HT1080 (cell line): ENCODE measurements around the gene NUDT17. TPM values are rescaled to one million over a fixed set of nuclear protein-coding genes. Genes with fewer than 3 reads are reported as not detected.

ENCODE experiments used
- DNase-seq: peaks from one replicate; pipeline ENCODE4 v3.0.0-alpha.2; 2015; ENCODE audit warnings: low read depth
- total RNA-seq: library from RNA; depleted of rRNA; stranded (reverse); fragments of >200 nt; shearing (Covaris generic); gene quantifications from 2 replicates; pipeline ENCODE4 v1.2.3, GENCODE V29; 2014

NUDT17 gene
- total RNA-seq, 1 experiment from 2014 or later = 5.8 TPM

DNA sequence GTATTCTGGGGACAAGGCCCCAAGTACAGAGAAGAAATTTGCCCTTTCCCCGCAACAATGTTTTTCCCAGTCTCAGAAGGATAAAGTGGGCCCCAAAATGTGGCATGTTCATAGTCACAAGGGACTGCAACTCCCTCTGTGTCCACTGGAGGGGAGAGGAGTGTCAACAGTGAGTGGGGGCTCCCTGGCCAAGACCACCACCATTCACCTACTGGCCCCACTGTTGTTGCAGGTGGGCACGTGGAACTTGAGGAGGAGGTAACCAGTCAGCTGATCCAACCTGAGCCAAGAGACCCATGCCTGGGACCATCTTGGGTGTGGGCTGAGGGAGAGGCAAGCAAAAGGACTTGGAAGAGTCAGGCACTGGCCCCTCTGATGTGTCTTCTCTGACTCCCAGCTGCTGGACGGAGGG lies 777 bp downstream of the NUDT17 start:
- DNase-seq = no peak

DNA sequence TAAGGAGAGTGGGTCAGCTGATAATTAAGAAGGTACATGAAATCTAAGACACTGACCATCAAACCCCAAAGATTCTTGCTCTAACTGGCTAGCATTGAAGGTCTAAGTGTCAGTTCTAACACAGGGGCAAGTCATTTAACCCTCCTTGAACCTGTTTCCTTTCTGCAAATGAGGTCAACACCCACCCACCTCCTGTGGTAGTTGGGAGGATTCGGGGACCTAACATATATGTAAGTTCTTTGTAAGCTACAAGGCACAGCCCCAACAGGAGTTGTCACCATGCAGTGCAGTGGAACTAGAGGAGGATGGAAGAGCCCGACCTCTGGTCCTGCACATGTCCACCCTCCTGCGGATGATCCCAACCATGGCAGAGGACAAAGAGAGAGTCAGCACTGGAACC lies 2.4 kb downstream of the NUDT17 start:
- no peak for DNase-seq

DNA sequence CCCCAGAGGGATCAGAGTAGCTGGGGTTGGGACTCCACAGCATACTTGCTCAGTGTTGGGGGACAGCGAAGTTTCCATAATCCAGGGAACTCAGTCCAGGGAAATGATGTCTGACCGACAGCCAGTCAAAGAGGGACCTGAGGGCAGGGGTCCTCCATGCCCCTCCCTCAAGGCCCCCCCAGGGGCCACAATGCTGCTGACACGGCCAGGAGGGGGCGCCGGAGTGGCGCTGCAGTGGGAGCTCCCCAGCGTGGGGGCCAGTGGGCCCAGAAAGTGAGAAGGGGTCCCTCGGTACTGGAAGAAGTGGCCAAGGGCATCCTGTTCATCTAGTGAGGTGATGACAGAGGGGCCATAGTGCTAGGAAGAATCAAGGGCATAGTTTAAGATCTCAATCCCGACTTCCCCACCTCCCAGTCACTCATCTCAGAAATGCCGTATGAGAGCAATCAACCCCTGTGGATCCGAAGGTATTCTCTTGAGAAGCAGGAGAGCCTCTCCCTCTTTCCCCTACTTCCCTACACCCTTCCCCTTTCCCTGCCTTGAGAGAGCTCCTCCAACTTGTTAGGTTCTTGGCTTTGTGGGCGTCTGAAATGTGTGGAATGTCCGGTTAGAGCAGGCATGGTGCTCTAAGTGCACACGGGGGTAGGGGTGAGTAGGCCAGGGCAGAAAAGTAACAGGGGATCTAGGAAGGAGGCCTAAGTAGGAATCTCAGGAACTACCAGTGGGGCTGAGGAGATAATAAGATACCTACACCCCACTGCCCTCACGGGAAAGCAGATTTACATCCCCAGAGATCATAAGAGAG lies 4.1 kb downstream of the NUDT17 start:
- DNase-seq = peak; percentile 85

DNA sequence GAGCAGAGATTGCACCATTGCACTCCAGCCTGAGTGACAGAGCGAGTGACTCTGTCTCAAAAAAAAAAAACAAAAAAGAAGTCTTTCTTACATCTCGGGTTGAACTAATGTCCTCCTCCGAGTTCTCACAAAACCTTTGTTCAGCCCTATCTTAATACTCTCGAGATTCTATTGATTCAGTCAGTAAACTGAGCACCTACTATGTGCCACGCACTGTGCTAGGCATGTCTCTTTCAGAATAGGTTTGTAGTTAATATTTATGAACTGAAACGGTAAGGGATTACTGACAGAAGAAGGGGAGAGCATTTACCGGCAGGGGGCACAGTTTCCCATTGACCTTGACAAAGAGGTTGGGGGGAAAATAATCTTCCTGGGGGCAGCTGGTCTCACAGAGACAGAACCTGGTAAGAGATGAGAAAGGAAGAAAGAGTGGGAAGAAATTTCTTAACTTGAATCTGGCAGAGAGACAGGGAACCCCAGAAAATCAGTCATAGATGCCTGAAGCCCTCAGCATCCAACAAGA lies 10.1 kb downstream of the NUDT17 start:
- no peak for DNase-seq

DNA sequence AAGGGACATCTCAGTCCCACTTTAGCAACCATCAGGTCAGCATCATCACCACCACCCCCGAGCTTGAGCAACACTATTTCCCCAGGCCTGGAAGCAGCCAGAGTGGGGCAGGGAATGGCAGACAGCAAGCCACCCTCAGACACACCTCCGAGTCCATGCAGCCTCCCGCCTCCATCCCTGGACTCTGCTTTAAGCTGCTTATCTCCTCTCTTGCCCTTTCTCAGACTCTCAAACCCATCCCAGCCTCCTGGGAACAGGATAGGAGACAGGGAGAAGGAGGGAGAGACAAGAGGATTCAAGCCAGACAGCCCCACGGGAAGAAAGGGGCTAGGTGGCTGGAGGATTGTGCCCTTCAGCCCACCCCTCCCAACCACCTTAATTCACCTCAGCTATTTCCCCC lies 11.7 kb downstream of the NUDT17 start:
- DNase-seq = no peak

DNA sequence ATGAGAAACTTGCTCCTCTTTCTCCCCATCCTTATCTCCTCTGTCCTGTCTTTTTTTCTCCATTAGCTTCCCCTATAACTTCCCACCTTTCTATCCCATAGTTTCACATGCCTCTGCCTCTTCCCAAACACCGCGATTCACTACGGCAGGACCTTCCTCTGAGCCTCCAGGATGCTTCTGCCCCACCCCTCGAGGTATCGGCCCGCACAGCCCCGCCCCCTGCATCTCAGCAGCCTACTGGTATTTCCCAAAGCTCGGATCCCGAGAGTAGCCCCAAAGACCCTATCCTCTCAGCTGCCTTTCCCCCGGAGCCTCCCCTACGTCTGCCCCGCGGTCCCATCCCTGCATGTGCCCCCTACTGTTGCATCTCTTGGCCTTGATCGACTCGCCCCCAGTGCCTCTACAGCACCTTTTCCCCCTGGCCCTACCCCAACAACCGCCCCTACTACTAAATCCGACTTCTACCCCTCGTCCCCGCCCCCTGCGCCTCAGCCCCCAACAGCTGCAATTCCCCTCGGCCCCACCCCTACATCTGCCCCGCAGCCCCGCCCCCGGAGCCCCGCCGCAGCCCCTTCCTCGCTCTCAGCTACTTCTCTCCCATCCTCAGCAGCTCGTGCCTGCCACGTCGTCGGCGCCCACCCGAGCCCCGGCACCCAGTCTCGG lies 12.9 kb downstream of the NUDT17 start:
- DNase-seq = no peak

DNA sequence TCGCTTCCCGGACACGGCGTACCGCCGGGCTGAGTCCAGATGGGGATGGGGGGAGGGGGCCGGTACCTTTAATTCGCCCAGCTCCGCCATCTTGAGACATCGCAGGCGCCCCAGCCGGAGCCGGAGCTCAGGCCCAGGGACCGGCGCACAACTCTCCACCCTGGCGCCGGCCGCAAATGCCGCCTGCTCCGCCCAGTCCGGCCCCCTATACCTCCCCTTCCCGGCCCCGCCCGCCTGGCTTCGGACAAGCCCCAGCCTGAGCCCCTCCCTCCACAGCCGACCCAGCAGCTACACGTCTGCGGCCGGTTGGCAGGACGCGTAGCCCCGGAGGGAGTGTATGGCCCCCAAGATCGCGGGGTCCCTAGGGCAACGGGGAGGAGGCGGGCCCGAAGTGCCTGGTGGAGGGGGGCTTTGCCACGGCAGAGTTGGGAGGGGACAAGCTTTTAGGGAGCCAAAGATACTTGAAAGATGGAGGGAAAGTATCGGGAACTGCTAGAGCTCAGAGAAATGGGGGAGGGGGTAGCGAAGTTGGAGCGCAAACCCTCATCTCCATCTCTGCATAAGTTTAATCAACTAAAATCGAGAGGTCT lies 13.6 kb downstream of the NUDT17 start, which contains the start of gene PIAS3:
Gene PIAS3 (minus strand): TSS at position 181 of the 590 bp plus-strand sequence. CDS start 91 bp downstream, at position 90.
- peak; percentile 90 for DNase-seq

DNA sequence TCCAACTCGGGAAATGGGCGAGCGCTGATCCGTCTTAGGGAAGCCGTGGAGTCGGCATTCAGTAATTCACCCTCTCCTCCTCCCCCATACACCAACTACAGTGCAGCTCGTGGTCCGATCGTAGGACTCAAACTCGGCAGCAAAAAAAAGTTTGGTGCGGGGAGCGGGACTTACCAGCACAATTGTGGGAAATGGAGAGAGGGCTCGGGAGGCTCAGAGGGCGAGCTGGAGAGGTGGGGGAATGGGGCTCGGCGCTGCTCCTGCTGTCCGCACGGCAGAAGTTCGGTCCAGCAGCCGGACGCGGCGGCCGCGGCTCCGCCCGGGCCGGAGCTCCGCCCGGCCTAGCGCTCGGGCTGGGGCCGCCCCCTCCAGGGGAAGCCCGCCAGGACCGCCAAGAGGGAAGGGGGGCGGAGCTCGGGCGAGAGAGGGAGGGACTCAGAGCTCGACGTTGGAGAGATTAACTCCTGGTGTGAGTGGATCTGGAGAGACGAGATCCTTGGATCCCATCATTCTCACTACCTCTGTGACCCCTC lies 14.1 kb downstream of the NUDT17 start:
- peak; percentile 84 for DNase-seq

DNA sequence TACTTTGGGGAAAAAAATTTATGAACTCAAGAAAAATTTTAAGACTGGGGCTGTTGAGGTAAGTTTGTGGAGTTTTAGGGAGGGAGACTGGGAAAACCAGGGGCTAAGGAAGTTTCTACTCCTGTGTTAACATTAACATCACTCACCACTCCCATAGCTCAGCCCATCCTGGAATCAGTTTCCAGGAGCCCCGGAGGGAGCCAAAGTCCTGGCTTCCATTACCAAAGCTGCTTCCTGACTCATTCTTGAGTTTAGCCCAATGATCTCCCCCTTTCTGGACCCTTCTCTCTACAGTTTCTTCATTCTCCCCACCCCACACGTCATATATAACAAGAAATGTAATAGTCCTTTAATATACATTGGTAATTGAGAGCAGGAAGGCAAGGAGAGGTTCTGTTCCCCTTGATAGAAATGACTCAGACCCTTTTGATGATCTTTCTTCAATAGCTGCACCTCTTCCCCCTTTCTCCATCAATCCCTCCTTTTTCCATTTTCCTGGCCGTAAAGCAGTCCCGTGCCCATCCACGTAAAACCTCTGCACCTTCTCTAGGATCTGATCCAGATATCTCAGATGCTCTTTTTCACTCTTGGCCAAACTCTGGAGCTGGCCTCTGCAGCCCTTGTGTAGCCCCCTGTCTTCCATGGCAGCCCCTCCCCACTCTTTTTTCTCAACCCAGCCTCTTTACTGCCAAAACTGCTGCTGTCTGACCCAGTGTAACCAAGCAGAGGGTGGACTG lies 18.0 kb downstream of the NUDT17 start:
- no peak for DNase-seq

DNA sequence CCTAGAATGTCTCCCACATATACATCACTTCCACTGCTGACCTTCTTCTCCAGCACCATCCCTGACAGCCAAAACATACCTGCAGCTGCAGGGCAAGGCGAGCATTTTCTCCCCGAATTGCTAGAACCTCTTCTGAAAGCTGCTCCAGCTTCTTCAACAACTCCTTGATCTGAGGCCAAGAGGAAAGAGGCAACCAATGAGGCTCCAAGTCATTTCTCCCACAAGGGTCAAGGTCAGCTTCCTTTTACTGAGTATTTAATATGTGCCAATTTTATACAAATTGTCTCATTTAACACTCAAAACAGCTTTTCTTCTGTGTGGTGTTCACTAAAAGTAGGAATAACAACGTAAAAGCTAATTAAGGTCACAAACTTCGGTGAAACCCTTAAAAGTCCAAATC lies 22.8 kb downstream of the NUDT17 start:
- no peak for DNase-seq

DNA sequence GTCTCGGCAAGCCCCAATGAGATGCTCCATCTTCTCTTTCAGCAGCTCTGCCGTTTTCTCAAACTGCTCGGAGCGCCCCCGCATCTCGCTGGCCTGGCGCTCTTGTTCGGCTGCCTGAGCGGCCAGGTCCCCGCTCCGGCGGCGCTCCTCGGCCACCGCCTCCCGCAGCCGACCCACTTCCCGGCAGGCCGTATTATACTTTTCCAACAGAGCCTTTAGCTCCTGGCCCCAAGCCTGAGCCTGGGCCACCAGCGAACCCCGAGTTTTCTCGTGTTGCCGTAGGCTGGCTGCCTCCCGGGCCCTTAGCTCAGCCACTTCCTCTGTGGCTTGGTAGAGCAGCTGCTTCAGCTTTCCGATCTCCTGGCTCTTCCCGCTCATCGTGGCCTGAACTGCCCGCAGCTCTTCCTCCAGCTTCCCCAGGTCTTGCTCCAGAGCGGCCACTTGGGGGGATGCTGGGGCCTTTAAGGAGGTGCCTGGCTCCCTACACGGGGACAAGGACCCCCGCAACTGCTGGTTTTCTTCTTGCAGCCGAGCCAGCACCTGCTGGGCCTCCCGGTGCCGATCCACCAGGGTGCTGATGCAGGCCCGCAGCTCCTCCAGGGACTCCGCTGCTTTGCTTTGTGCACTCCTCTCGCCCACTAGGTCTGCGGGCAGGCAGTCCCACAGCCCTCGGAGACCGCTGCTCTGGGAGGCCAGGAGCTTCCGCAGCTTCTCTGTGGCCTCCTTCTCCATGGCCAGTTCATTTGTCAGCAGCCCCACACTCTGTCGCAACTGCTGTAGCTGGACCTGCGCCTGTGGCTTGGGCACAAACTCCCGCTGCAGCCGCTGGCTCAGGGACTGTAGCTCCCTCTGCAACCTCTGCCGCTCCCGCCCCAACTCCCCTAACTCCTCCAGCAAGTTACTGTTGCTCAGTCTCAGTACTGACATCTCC lies 26.8 kb downstream of the NUDT17 start:
- no peak for DNase-seq

DNA sequence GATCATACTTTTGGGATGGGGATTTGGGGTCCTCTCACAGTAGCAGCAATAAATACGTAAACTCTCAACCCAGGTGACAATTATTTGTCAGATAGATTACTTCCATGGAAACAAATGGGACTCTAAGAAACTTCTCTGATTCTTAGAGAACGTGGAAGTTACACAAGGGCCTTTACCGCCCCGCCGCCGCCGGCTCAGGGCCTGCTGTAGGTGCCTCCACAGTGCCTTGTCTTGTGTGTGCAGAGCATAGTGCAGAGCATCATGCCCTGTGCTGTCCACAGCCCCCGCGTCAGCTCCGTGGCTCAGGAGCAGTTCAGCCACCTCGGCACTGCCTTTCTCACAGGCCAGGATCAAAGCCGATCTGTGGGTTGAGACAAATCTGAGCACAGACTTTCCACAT lies 29.2 kb downstream of the NUDT17 start:
- no peak for DNase-seq

DNA sequence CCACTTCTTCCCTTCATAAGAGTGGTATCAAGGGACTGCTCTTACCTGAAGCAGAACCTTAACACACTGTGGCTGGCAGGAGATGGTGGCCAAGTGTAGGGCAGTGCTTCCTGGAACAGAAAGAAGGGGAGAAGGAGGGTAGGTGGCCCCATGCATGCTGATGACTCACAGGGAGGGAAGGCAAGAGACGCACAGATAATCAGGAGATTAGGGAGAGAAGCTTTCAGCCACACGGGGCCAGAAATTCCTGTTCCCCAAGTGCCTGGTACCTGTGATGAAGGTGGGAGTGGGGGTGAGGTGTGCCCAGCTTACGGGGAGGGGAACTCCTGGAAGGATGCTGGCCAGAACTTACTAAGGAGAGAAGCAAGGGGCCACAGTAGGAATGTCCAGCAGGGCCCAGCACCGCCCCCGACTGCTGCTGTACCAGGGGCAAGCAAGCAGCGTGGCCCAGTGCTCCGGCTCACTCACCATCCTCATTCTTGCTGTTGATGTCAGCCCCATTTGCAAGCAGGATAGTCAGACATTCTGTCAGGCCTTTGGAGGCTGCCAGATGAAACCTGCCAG lies 32.6 kb downstream of the NUDT17 start:
- DNase-seq = no peak

DNA sequence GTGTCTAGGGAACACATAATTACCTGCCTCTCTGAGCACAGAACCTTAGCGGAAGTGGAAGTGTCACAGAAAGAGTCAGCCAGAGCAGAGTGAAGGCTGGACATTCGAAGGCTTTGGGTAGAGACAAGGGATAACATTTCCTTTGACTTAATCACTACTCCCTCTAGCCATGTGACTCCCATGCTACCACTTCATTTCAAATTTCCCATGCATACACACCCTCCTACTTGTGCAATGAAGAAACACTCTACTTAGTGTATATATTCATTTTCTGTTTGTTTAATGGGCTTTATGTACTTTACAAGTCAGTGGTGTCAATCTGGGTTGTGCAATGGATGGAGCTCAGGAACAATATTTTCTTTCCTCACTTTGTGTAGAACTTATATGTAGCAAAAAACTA lies 33.3 kb downstream of the NUDT17 start:
- DNase-seq = no peak

DNA sequence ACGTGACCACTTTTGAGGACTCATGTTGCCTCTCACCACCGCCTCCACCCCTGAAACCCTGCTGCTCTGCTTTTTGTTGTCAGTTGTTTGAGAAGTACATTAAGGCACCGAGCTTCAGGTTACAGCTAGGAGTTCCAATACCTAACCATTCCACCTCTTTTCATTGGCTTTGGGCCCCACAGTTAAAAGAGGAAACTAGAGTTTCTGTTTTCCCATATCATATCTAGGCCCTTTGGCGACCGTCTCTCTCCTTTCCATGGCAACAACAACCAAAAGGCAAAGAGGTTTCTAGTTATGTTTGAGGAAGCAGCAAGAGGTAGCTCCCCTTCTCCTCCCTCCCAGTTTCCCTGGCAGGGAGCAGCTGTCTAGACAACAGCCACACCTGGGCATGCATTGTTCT lies 34.3 kb downstream of the NUDT17 start:
- DNase-seq = no peak

DNA sequence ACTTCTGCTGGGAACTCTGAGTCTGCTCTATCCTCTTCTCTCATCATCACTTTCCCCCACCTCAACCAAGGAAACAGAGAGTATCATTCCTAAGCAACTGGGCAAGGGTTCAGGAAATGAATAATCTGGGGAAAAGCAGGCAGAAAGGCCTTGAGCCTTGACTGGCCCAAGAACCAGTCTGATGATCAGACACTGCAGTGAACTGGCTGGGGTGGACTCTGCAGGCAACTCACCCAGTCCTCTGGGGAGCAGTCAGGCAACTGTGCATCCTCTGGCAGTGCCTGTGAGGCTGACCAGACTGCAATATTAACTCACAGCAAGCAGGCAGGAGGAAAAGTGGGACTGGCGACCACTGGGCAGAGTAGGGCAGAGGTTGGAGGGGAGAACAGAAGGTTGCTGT lies 39.2 kb downstream of the NUDT17 start:
- peak; percentile 76 for DNase-seq

DNA sequence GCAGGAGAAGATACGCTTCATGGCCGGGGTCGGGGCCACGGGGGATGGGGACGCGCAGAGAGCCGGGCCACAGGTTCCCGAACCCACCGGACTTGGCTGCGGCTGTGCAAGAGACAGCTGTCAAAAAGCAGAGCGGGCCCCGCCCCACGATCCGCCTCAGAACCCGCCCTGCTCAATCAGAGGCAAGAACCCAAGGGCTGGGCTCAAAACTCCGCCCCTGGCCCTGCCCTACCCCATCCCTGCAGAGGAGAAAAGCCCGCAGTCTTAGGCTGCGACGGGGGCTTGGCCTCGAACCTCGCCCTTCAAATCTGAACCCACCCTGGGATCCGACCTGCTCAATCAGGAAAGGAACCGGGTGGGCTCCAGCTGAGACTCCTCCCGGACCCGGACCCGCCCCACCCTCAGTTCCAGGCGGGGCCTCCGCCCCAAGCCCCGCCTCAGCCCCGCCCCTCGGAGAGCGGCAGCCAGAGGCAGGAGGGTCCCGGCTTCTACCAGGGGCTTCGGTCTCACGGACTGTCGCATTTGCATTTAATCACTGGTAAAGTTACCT lies 40.4 kb downstream of the NUDT17 start, which contains the start of gene ANKRD35:
Gene ANKRD35 (minus strand): TSS at position 129 of the 550 bp plus-strand sequence. CDS start 108 bp downstream, at position 21.
- DNase-seq = peak; percentile 70

DNA sequence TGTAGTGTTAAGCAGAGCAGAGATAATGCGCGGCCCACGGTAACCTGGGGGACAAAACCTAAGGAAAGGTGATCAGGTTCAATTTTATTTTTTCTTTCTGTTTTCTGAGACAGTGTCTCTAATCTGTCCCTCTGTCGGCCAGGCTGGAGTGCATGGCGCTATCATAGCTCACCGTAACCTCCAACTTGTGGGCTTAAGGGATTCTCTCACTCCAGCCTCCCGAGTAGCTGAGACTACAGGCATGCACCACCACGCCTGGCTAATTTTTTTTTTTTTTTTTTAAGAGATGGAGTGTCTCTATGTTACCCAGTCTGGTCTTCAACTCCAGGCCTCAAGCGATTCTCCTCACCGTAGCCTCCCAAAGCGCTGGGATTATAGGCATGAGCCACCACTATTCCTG lies 41.0 kb downstream of the NUDT17 start:
- DNase-seq = no peak

DNA sequence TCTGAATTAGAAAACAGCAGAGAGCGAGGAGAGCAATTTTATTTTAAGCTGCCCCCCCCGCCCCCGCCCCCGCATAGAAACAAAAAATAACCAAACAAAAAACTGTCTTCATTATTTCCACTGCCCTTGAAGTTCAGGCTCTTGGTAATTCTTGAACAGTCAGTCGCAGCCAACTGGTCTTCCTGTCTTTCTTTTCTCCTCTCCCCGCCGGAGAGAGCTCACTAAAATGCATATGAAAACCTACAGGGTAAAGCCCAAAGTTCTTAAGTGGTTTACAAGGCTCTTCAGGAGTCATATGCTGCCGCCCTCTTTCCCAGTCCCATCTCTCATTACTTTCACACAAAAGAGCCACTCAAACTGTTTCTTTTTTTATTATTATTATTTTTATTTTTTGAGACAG lies 41.4 kb downstream of the NUDT17 start:
- no peak for DNase-seq
